OCI-LY3 (cell line): ENCODE results near the gene TM9SF4.

Source experiments
- CTCF ChIP-seq: fragments of 200-600, 300-600 bp; sonication (generic); IDR thresholded peaks from 2 replicates; pipeline ENCODE4 v1.5.1; 2014; ENCODE audit warnings: antibody characterized with exemption, low read length, low read depth
- EZH2phosphoT487 ChIP-seq: fragments of 200-600 bp; shearing (Covaris generic); IDR thresholded peaks from 2 replicates; pipeline ENCODE4 v1.6.1; 2018; ENCODE audit warnings: antibody characterized with exemption, mixed run types, low read depth

- TF ChIP-seq CTCF (no peak), EZH2phosphoT487 (no peak)
Measured at GRCh38 chr20:32208499-32209154, 99.1 kb downstream of the TM9SF4 start.
